NCI-H510A (cell line): ENCODE measurements around the gene SCD5.
"Not testable (repeated sequence)": the region's sequence is repeated elsewhere in the genome, so short reads cannot be mapped to it uniquely, and the experiment has no call there.

Experiments used
- DNase-seq: peaks from one replicate; lab custom pipeline; 2025; lab: John Stamatoyannopoulos, UW

SCD5 gene

DNA sequence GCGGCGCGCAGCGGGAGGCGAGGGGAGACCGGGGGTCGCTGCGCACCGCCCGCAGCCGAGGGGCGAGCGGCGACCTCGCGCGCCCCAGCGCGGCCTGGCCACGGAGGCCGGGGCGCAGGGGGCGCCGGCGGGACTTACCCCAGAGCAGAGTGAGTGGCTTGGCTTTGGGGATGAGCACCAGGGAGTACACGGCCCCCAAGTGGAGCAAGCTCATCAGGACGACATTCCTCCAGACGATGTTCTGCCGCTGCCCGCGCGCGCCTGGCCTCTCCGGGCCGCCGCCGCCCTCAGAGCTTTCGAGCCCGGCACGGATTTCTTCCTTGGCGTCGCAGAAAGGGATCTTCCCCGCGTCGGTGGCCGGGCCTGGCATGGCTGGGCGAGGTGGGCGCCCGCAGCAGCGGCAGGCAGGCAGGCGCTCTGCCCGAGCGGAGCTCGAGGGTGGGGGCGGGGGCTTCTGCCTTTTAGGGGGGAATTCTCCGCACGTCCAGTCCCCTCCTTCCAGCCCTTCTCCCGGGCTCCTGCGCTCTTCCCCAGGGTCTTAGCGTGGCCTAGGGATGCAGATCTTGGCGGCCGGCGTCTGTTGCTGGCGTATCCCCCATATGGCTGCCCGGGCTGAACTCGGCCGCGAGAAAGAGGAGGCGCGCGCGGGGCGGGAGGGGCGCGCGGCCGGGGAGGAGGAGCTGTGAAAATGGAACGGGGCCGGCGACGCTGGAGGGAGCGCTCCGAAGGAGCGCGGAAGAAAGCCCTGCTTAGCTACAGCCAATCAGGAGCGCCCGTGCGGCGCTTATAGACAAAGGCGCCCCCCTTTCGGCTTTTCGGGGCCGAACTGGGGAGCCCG, at the start of gene SCD5:
Gene SCD5, minus strand, starts transcription at position 629 of the 838 bp plus-strand sequence. Its CDS starts 259 bp downstream, at position 370.
- DNase-seq, result peak; percentile 74

DNA sequence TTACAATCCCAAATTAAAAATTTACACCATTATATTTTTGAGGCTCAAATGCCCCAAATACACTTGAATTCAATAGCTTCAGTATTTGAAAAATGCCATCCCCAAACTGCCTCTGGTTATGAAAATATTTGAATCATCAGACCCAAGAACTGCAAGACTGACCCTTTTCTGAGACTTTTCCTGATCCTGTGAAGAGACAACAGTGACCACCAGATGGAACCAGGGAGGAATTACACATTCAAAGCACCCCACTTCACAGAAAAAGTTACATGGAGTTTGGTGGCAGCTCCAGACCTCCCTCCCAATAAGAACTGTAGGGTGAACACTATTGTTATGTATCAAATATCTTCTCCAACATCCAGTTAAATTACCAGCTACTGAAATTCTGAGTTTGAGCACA, 44.0 kb upstream of the SCD5 start:
- DNase-seq, result no peak

DNA sequence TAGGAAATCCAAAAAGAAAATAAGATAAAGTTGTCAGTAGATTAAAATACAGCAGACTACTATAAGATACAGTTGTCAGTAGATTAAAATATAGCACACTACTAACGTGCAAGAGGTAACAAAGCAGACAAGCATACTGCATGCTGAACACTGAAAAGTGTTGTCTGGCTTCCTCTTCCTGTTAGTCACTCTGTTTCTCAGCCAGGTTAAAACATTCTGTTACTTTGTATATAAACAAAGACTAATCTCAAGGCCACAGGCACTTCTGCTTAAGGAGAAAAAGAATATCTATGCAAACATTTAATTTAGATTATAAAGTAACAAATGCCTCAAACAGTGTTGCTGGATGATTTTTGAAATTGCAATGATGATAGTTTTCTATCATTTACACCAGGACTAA, 41.0 kb upstream of the SCD5 start:
- no peak for DNase-seq

DNA sequence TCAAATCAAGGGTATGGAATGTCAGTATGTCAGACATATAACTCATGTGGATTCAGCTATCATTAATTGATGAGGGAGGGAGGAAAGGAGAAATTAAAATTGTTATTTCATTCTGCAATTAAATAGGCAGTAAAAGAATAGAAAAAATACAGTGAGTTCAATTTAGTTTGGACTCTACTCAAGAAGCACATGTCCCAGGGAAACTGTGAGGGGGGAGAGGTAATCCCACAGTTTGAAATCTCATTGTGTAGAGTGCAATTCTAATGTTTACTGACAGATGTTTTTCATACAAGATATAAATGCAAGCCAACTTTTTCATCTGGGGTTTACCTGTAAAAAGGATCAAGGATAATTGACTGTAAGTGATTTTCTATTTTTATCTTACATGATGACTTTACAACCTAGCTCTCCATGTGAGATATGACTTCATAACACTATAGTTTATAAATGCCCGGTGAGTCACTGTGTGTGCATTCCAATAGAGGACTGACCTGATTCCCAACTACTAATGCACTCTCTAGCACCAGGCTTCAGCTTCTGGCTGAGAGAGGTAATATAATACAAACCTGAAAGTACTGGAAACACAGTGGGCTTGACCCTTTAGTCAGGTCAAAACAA, 35.2 kb upstream of the SCD5 start:
- no peak for DNase-seq

DNA sequence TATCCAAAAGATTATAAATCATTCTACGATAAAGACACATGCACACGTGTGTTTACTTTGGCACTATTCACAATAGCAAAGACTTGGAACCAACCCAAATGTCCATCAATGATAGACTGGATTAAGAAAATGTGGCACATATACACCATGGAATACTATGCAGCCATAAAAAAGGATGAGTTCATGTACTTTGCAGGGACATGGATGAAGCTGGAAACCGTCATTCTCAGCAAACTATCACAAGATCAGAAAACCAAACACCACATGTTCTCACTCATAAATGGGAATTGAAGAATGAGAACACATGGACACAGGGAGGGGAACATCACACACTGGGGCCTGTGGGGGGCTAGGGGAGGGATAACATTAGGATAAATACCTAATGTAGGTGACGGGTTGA, 34.5 kb upstream of the SCD5 start:
- DNase-seq, result not testable (repeated sequence)

DNA sequence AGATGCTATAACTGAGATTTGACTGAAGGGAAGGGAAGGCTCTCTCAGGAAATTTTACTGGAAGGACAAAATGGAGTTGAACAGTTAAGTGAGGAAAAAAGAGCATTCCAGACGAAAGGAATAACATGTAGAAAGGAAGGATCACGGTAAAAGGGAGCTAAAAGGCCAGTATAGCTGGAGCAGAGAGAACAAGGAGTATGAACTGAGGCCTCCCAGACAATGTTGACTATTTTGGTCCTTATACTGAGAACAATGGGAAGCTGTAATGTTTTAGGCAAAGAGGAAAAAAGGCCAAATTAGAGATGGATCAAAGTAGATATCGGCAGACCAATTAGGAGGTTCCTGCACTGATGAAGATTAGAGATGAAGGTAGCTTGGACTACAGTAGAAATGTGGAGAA, 26.8 kb upstream of the SCD5 start:
- no peak for DNase-seq

DNA sequence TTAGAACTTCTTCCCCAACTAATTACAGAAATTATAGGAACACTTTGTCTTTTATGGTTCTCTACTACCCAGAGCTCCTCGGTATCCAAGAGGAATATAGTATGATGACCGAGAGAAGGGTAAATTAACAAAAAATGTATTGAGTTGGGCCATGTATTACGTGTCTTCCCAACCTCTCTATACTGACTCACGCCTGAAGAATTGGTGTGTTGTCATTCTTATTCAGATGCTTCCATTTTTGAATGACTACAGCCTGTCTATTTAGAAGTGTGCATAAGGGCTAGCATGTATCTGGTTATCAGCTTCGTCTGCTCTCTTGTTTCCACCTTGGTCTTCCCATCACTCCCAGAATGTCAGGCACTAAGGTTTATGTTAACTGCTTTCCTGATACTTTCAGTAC, 24.5 kb upstream of the SCD5 start:
- no peak for DNase-seq

DNA sequence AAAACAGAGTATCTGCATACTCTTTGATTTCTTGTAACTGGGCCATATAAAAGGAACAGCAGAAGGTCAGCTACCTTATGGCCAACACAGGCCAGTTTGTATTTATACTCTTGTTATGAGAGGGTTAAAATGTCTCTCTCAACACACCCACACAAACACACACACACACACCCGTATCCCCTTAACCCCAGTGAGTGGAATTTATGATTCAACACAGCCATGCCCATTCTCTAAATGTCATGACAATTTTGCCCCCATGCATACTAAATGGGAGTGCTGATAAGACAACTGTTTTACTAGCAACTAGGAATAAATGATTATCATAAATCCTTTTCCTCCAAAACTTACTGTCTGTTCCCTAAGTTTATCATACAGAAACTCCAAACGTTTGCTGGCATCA, 22.1 kb upstream of the SCD5 start:
- DNase-seq, result no peak

DNA sequence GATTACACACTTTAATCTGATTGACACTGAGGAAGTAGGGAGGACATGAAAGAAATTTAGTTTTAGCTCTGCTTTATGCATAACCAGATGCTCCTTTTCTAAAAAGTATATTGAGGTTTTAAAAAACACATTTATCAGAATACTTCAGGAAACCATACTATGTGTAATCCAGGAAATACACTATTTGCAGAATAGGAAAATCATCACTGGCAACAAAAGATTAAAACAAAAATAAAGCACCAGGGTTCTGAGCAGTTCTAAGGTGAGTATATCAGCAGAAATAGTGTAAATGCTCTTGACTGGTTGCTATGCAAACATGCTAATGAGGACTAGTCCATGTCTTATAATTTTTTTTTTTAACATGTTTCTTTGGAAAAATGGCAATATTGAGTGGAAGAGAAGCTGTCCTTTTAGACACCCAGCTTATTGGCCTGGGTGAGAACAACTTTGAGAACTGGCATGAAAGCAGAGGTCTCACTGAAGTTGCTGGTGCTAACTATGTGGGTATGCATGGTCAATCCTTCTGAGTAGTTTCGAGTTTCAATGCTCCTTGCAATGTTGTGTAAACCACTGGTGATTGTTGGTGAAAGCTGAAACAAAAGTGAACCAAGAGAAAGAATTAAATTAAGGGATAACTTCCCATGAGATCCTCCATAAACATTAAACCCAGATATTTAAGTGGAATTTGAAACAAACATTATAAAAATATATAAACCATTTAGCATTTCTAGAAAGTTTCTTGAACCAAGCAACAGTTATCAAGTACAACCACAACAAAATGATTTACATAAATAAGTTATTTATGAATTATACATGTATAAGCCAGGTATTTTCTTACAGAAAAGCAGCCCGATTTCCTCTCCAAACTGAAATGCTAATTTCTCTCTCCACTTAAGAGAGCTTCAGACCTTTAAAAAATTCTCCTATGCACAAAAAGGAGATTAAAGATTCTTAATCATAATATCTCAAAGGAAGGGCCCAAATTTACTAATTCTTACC, 20.4 kb upstream of the SCD5 start:
- DNase-seq, result no peak

DNA sequence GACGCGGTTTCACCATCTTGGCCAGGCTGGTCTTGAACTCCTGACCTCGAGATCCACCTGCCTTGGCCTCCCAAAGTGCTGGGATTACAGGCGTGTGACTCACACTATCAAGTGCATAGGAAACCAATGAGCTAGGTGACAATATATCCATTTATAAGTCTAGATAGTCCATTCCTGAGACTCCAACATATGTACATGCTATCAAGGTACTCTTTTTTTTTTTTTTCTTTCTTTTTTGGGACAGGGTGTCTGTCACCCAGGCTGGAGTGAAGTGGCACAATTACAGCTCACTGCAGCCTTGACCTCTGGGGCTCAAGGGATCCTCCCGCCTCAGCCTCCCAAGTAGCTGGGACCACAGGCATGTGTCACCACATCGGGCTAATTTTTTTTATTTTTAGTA, 18.3 kb upstream of the SCD5 start:
- not testable (repeated sequence) for DNase-seq

DNA sequence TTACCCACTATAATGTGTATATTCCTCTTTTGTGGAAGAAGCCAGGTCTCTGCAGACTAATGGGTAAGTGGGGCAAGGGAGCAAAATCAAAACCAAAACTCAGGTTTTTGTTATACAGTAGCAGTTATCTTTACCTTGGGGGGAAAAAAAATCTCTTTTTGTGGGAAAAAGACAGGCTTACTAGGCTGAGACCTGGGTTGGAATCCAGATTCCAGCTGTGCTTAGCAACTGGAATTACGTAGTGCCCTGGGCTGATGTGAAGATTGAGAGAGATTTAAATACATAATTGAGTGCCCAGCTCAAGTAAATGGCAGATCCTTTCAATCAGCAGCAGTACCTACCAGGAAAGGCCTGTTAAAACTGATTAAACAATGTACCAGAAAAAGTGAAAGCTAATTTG, 15.4 kb upstream of the SCD5 start:
- no peak for DNase-seq

DNA sequence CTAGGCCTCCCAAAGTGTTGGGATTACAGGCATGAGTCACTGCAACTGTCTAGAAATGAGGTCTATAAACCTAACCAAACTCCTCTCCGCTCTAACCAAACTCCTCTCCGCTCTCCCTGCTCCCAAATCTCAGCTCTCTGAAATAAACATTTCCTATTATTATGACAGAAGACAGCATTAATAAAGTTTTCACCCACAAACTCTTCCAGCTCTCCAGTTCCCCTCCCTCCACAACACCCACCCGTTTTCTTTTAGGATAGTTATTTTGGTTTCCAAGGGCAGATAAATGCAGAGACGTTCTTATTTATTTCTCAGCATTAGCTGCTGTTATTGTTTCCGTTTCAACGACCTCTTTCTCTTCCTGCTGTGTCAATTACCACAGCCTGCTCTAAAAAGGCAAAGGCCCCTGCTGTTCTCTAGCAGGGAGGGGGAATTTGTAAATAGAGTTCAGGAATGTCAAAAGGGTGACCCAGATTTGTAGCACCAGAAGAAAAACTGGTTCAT, 13.3 kb upstream of the SCD5 start:
- no peak for DNase-seq

DNA sequence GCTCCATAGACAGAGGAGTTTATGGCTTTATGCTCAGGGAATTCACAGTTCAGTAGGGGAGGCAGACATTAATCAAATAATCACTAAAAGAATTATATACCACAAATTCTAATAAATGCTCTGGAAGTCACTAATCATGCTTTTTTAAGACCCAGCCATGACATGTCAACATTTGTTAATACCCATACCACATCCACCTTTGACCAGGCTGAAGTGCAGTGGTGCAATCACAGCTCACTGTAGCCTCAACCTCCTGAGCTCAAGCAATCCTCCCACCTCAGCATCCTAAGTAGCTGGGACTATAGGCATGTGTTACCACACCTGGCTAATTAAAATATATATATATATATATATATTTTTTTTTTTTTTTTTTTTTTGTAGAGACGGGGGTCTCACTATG, 12.8 kb upstream of the SCD5 start:
- no peak for DNase-seq

DNA sequence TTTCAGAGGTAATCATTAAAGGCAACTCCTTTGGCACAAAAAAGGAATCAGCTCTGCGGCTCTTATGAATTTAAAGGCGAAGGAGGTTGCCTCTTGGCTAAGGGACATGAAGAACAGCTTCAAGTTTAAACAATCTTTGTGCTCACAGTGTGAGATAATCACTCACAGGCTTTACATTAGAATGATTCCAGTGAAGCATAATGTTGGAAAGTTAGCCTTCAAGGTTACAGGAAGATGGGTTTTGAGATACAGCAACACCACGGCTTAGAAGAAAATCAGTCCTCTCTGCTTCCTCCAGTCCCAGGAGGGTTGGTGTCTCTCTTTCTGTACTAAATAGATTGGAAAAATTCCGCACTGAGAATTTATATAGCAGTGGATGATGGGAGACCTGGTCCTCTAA, 11.6 kb upstream of the SCD5 start:
- no peak for DNase-seq

DNA sequence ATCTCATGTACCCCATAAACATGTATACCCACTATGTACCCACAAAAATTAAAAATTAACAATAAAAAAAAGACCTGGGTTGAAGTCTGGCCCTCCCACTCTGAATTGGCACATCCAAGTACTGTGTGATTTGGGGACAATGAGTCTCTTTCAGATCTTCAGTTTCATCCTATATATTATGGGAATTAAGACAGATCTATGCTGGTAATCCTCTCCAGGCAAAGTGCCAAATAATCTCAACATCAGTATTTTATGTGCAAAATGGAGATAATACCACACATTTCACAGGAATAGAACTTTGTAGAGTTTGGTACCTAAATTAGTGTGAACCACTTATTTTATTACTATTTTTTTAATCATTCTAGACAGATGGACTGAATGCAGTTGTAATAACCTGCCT, 11.0 kb upstream of the SCD5 start:
- DNase-seq, result no peak

DNA sequence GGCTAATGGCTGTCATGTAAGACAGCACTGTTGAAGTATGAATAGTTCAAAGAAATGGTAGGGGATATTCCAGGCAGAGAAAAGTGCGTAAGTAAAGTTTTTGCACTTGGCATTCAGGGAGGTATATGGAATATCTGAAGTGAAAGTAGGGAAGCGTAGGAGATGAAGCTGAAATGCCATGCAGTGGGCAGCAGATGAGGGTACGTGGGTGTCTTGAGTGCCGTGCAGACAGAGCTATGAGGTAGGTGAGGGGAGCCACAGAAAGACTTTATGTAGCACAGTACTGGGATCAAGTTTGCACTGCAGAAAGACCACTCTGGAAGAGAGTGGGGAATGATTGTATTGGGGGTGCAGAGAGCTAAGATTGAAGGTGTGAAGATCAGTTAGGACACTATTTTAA, 5.2 kb upstream of the SCD5 start:
- no peak for DNase-seq

DNA sequence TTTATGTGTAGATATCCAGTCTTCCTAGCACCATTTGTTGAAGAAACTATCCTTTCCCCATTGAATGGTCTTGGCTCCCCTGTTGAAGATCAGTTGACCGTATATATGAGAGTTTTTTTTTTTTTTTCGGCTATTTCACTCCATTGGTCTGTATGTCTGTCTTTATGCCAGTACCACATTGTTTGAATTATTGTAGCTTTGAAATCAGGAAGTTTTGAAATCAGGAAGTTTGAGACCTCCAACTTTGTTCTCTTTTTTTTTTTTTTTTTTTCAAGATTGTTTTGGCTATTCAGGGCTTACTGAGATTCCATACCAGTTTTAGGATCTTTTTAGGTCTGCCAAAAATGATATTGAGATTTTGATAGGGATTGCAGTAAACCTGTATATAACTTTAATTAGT, 4.3 kb upstream of the SCD5 start:
- no peak for DNase-seq

DNA sequence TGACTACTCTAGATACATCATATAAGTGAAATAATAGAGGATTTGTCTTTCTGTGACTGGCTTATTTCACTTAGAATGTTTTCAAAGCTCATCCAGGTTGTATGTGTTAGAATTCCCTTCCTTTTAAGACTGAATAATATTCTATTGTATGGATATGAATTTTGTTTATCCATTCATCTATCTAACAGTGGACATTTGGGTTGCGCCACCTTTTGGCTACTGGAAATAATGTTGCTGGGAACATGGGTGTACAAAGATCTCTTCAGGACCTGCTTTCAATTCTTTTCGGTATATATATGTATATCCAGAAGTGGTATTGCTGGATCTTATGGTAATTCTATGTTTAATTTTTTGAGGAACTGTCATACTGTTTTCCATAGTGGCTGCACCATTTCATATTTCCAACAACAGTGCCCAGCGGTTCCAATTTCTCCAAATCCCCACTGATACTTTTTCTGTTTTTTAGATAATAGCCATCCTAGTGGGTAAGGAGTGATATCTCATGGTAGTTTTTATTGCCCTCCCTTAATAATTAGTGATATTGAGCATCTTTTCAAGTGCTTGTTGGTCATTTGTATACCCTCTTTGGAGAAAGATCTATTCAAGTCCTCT, 3.4 kb upstream of the SCD5 start:
- no peak for DNase-seq

DNA sequence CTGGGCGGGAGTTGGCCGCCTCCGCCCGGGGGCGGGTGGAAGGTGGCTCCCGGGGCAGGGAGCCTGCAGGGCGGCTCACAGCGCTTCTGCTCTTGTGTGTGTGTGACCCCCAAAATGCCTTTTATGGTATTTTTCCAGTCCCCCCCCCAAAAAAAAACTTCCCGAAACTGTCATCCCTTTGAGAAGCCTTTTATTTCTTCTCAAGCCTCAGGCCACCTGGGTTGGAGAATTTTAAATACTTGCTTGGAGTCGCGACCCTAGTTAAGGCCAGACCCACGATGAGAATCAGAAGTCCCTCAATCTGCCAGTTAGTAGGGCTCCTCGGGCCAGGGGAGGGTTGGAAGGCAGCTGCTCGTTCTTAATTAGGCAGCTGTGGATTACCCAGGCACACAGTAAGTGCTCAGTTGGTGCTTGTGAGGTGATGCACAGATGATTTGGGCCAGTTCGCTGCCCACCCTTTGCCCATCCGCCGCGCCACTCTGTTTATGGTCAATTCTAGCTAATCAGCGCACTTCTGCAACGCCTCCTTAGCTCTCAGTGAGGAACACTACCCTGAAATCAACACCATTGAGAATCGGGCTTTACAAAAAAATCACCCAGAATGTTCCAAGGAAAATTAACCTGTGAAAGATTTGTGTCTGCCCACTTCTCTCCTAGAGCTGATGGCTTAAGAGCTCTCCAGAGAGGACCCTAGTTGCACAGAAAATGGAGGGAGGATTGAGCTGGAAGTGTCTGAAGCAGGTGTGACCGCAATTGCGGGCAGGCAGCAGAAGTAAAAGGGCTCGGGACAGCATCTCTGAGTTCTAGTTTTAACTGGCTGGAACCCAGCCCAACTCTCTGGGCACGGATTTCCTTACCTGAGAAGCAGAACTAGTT, 648 bp upstream of the SCD5 start:
- peak; percentile 26 for DNase-seq

DNA sequence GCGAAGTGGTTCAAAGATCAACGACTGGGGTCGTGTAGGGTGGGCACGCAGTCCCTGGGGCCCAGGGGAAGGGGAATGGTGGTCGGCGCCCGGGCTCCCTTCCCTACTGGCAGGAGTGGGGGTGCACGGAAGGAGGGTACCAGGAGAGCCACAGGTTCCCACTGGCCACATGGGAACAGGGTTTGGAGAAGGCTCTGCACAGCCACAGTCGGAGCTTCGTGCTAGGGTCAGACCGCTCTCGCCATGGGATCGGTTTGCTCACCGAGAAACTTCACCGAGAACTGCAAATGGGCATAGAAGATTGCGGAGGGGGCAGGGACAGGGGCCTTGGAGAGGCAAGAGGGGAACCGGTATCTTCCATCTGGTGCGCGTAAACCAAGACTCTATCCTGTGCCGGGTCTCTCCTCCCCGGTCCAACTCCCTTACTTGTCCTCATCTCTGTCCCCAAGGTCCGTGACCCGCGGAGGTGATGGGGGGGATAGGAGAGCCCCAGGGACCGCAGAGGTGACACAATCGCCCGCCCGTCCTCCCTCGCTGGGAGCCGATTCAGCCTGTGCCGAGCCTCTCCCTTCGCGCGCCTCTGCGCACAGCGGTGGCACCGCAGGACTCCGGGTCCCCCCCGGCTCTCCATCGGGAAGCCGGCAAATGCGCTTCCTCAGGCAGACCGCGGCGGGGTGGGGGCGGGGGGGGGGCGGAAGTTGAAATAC, 1.0 kb downstream of the SCD5 start:
- DNase-seq, result no peak
